ENCODE results near the gene RIMS4. TPM values are rescaled to one million over a fixed set of nuclear protein-coding genes. Genes with fewer than 3 reads are reported as not detected.

The RIMS4 gene
- total RNA-seq, 2 donors from 2014 or later, result 0.64 to 0.74 TPM

- no peak for TF ChIP-seq CTCF (IDR thresholded peaks at IDR 0.05)
- H3K27me3 ChIP-seq, result no peaks in the 10 kb centered on the region
Measured at GRCh38 chr20:44756011-44756688, 54.2 kb downstream of the RIMS4 start.

GRCh38 chr20:44754554-44754953 is 55.8 kb downstream of the RIMS4 start:
- no peak for DNase-seq

More at GRCh38 chr20:44756011-44756688, 54.2 kb downstream of the RIMS4 start:
- H3K9ac ChIP-seq (ENCODE audit: low read depth in 2 of 2, low read length in 2 of 2), result no peak overlapping the region
- H3K4me3 ChIP-seq, result no peak overlapping the region
- no peak overlapping the region for H3K27ac ChIP-seq
- H3K36me3 ChIP-seq, result no peaks in the 10 kb centered on the region
- H3K4me1 ChIP-seq, result no peaks in the 10 kb centered on the region
- H3K9me3 ChIP-seq, result no peaks in the 10 kb centered on the region
- no peak for DNase-seq
- intact Hi-C loops (cut with DNase I), result no loop called here

GRCh38 chr20:44752099-44752931 is 58.0 kb downstream of the RIMS4 start:
- intact Hi-C loops (cut with DNase I), result no loop called here
- Histone ChIP-seq H3K36me3 (no peaks in the 10 kb centered on the region), H3K27me3 (no peaks in the 10 kb centered on the region), H3K4me1 (no peaks in the 10 kb centered on the region), H3K4me3 (no peak overlapping the region), H3K9me3 (no peaks in the 10 kb centered on the region), H3K27ac (no peak overlapping the region), H3K9ac (ENCODE audit: low read depth in 2 of 2, low read length in 2 of 2) (no peak overlapping the region)
- DNase-seq, result no peak
- TF ChIP-seq CTCF (IDR thresholded peaks at IDR 0.05), result no peak

More at GRCh38 chr20:44754554-44754953, 55.8 kb downstream of the RIMS4 start:
- no peak overlapping the region for H3K4me3 ChIP-seq
- H3K27me3 ChIP-seq, result no peaks in the 10 kb centered on the region
- H3K4me1 ChIP-seq, result no peaks in the 10 kb centered on the region
- H3K27ac ChIP-seq, result no peak overlapping the region
- H3K9me3 ChIP-seq, result no peaks in the 10 kb centered on the region
- intact Hi-C loops (cut with DNase I), result no loop called here
- no peak for TF ChIP-seq CTCF (IDR thresholded peaks at IDR 0.05)
- H3K9ac ChIP-seq (ENCODE audit: low read depth in 2 of 2, low read length in 2 of 2), result no peak overlapping the region
- no peaks in the 10 kb centered on the region for H3K36me3 ChIP-seq

GRCh38 chr20:44750081-44750805 is 60.1 kb downstream of the RIMS4 start:
- TF ChIP-seq CTCF (IDR thresholded peaks at IDR 0.05), result no peak
- H3K27ac ChIP-seq, result no peak overlapping the region
- H3K9ac ChIP-seq (ENCODE audit: low read depth in 2 of 2, low read length in 2 of 2), result no peak overlapping the region
- no peaks in the 10 kb centered on the region for H3K4me1 ChIP-seq
- no peak overlapping the region for H3K4me3 ChIP-seq
- no peaks in the 10 kb centered on the region for H3K9me3 ChIP-seq
- peaks cover 16% of the 10 kb centered on the region for H3K27me3 ChIP-seq
- intact Hi-C loops (cut with DNase I), result no loop called here
- H3K36me3 ChIP-seq, result no peaks in the 10 kb centered on the region
- no peak for DNase-seq

GRCh38 chr20:44748005-44748370 is 62.4 kb downstream of the RIMS4 start:
- no peaks in the 10 kb centered on the region for H3K36me3 ChIP-seq
- no peaks in the 10 kb centered on the region for H3K4me1 ChIP-seq
- no peak overlapping the region for H3K4me3 ChIP-seq
- no peak for DNase-seq
- no peaks in the 10 kb centered on the region for H3K9me3 ChIP-seq
- H3K9ac ChIP-seq (ENCODE audit: low read depth in 2 of 2, low read length in 2 of 2), result no peak overlapping the region
- TF ChIP-seq CTCF (IDR thresholded peaks at IDR 0.05), result no peak
- intact Hi-C loops (cut with DNase I), result loop anchor here (5.0 kb wide), 1 partner anchor 119 kb away; no protein-coding TSS in a partner anchor
- H3K27ac ChIP-seq, result no peak overlapping the region
- peaks cover 16% of the 10 kb centered on the region for H3K27me3 ChIP-seq

Data from colonic mucosa (tissue), 4 donors.